Cardiac muscle cell (in vitro differentiated cells and primary cell): ENCODE data around the gene RCAN1. TPM values are rescaled to one million over a fixed set of nuclear protein-coding genes. Genes with fewer than 3 reads are reported as not detected.
A peak's percentile ranks its signal among the peaks of the same experiment; 100 is the strongest.

Experiments
- DNase-seq, 2 donors: peaks; one replicate each; pipeline versions ENCODE4 v3.0.0 to v3.0.0-alpha.2; 2010 to 2017; ENCODE audit warnings: low read depth in 1 of 2, low spot score in 1 of 2
- H3K27ac ChIP-seq: fragments of 200-600 bp; sonication (generic); 2 replicates; pipeline ENCODE4 v1.5.1; 2016
- H3K27me3 ChIP-seq: fragments of 200-600 bp; sonication (generic); 2 replicates; pipeline ENCODE4 v1.6.0; 2016; ENCODE audit warnings: control low read depth
- H3K36me3 ChIP-seq: fragments of 200-600 bp; sonication (generic); 2 replicates; pipeline ENCODE4 v1.5.1; 2016; ENCODE audit warnings: control low read depth
- H3K4me1 ChIP-seq: fragments of 200-600 bp; sonication (generic); 2 replicates; pipeline ENCODE4 v1.8.1; 2017; ENCODE audit warnings: low read depth, mild to moderate bottlenecking, mixed run types
- H3K4me3 ChIP-seq: fragments of 200-600 bp; sonication (generic); 2 replicates; pipeline ENCODE4 v1.5.1; 2016; ENCODE audit warnings: mild to moderate bottlenecking
- H3K9me3 ChIP-seq: fragments of 200-600 bp; sonication (generic); 2 replicates; pipeline ENCODE4 v1.5.1; 2017; ENCODE audit warnings: low read depth, mild to moderate bottlenecking, control low read depth
- CTCF ChIP-seq: IDR thresholded peaks from 2 replicates; pipeline ENCODE4 v1.5.1; 2012; ENCODE audit warnings: low read depth, mild to moderate bottlenecking, low read length
- polyA plus RNA-seq: library from polyadenylated mRNA; unstranded; fragments of >200 nt; fragmentation: Nextera tagmentation; extraction: Ambion mirVana; gene quantifications from 2 replicates; pipeline ENCODE4 v1.2.1, GENCODE V29; 2016
- total RNA-seq: library from RNA; depleted of rRNA; stranded (reverse); fragments of >200 nt; gene quantifications from 2 replicates; pipeline ENCODE4 v1.2.3, GENCODE V29; 2016

The RCAN1 gene
- total and polyA plus RNA-seq, 2 experiments from 2014 or later, result 47.4 to 96.2 TPM

- Histone ChIP-seq H3K4me3 (no peak overlapping the region), H3K4me1 (no peaks in the 10 kb centered on the region), H3K27me3 (peaks cover 26% of the 10 kb centered on the region), H3K27ac (no peak overlapping the region), H3K36me3 (no peaks in the 10 kb centered on the region), H3K9me3 (no peaks in the 10 kb centered on the region)
- no peak for TF ChIP-seq CTCF
- DNase-seq, result no peak
Measured at GRCh38 chr21:34649400-34649799, 34.5 kb upstream of the RCAN1 start.

GRCh38 chr21:34648739-34649297 lies 33.9 kb upstream of the RCAN1 start:
- Histone ChIP-seq H3K27me3 (peaks cover 26% of the 10 kb centered on the region), H3K9me3 (no peaks in the 10 kb centered on the region), H3K4me3 (no peak overlapping the region), H3K27ac (no peak overlapping the region), H3K4me1 (no peaks in the 10 kb centered on the region), H3K36me3 (no peaks in the 10 kb centered on the region)
- no peak for DNase-seq
- TF ChIP-seq CTCF, result no peak

- Histone ChIP-seq H3K4me3 (no peak overlapping the region), H3K27ac (no peak overlapping the region), H3K27me3 (peaks cover 26% of the 10 kb centered on the region), H3K36me3 (no peaks in the 10 kb centered on the region), H3K9me3 (no peaks in the 10 kb centered on the region), H3K4me1 (no peaks in the 10 kb centered on the region)
- no peak for DNase-seq
- TF ChIP-seq CTCF, result no peak
Measured at GRCh38 chr21:34647555-34647954, 32.6 kb upstream of the RCAN1 start.

- no peak overlapping the region for H3K4me3 ChIP-seq
- no peaks in the 10 kb centered on the region for H3K36me3 ChIP-seq
- no peak for TF ChIP-seq CTCF
- H3K27ac ChIP-seq, result no peak overlapping the region
- H3K4me1 ChIP-seq, result no peaks in the 10 kb centered on the region
- H3K27me3 ChIP-seq, result peaks cover 23% of the 10 kb centered on the region
- no peaks in the 10 kb centered on the region for H3K9me3 ChIP-seq
- DNase-seq, result no peak
Measured at GRCh38 chr21:34644825-34645224, 29.9 kb upstream of the RCAN1 start.

- Histone ChIP-seq H3K9me3 (no peaks in the 10 kb centered on the region), H3K27me3 (peaks cover 5% of the 10 kb centered on the region), H3K36me3 (no peaks in the 10 kb centered on the region), H3K4me3 (no peak overlapping the region), H3K4me1 (no peaks in the 10 kb centered on the region), H3K27ac (no peak overlapping the region)
- no peak for TF ChIP-seq CTCF
- DNase-seq, result peak in 1 of 2 donors; percentile 54
Measured at GRCh38 chr21:34642211-34643075, 27.5 kb upstream of the RCAN1 start.
